NCI-H187 treated with DMSO at 0.1 percent for 48 hours (cell line): ENCODE data around the gene SVIL.

ENCODE experiments used
- DNase-seq: peaks from one replicate; lab custom pipeline; 2025; lab: John Stamatoyannopoulos, UW

Gene SVIL

GRCh38 chr10:29634764-29635625 is at the start of gene SVIL:
TSS of gene SVIL (minus strand) at chr10:29634971. CDS start at chr10:29555058, 79,913 bp downstream.
- no peak for DNase-seq

GRCh38 chr10:29681676-29682448 is 47.1 kb upstream of the SVIL start:
- no peak for DNase-seq

- no peak for DNase-seq
These were observed 45.3 kb upstream of the SVIL start for GRCh38 chr10:29680091-29680490.

GRCh38 chr10:29676732-29677131 is 42.0 kb upstream of the SVIL start:
- no peak for DNase-seq

- DNase-seq: no peak
These were observed 41.2 kb upstream of the SVIL start for GRCh38 chr10:29675984-29676383.

GRCh38 chr10:29671968-29672367 is 37.2 kb upstream of the SVIL start:
- DNase-seq: no peak

GRCh38 chr10:29671228-29671780 is 36.5 kb upstream of the SVIL start:
- DNase-seq: no peak

- no peak for DNase-seq
These were observed 36.0 kb upstream of the SVIL start for GRCh38 chr10:29670761-29671160.

GRCh38 chr10:29669149-29669548 is 34.4 kb upstream of the SVIL start:
- no peak for DNase-seq

- DNase-seq: no peak
These were observed 33.9 kb upstream of the SVIL start for GRCh38 chr10:29668628-29669027.

- DNase-seq: no peak
These were observed 32.4 kb upstream of the SVIL start for GRCh38 chr10:29667191-29667590.

GRCh38 chr10:29666201-29666600 is 31.4 kb upstream of the SVIL start:
- no peak for DNase-seq

GRCh38 chr10:29663718-29664117 is 28.9 kb upstream of the SVIL start:
- no peak for DNase-seq

GRCh38 chr10:29658984-29659965 is 24.5 kb upstream of the SVIL start:
- DNase-seq: no peak

GRCh38 chr10:29657719-29658274 is 23.0 kb upstream of the SVIL start:
- peak; percentile 21 for DNase-seq

GRCh38 chr10:29656451-29656992 is 21.8 kb upstream of the SVIL start:
- no peak for DNase-seq

GRCh38 chr10:29652192-29652591 is 17.4 kb upstream of the SVIL start:
- no peak for DNase-seq

- no peak for DNase-seq
These were observed 17.0 kb upstream of the SVIL start for GRCh38 chr10:29651767-29652166.

- DNase-seq: no peak
These were observed 15.8 kb upstream of the SVIL start for GRCh38 chr10:29650552-29650944.

- DNase-seq: no peak
These were observed 15.1 kb upstream of the SVIL start for GRCh38 chr10:29649561-29650551.
